Skeletal muscle cell (primary cell): ENCODE results near the gene TNFRSF19.

Source experiments
- DNase-seq: peaks from one replicate; pipeline ENCODE4 v3.0.0-alpha.2; 2010; ENCODE audit warnings: low read depth
- H3K4me3 ChIP-seq: 2 replicates; pipeline ENCODE4 v1.5.1; 2011; ENCODE audit warnings: low read depth, mild to moderate bottlenecking, control low read depth, low read length, moderate library complexity

Gene TNFRSF19

GRCh38 chr13:23697772-23698313, 127.6 kb downstream of the TNFRSF19 start:
- H3K4me3 ChIP-seq: no peak overlapping the region

GRCh38 chr13:23699271-23699670, 129.1 kb downstream of the TNFRSF19 start:
- no peak overlapping the region for H3K4me3 ChIP-seq
- no peak for DNase-seq

More at GRCh38 chr13:23697772-23698313, 127.6 kb downstream of the TNFRSF19 start:
- no peak for DNase-seq

- no peak for DNase-seq
- no peak overlapping the region for H3K4me3 ChIP-seq
Observed at GRCh38 chr13:23701186-23701585, 131.0 kb downstream of the TNFRSF19 start.

- H3K4me3 ChIP-seq: no peak overlapping the region
- peak; percentile 100 for DNase-seq
Observed at GRCh38 chr13:23701636-23702035, 131.4 kb downstream of the TNFRSF19 start.

GRCh38 chr13:23703246-23703860, 133.1 kb downstream of the TNFRSF19 start:
- H3K4me3 ChIP-seq: no peak overlapping the region
- DNase-seq: no peak

GRCh38 chr13:23705583-23705982, 135.4 kb downstream of the TNFRSF19 start:
- no peak overlapping the region for H3K4me3 ChIP-seq
- peak; percentile 56 for DNase-seq

GRCh38 chr13:23707674-23708073, 137.5 kb downstream of the TNFRSF19 start:
- H3K4me3 ChIP-seq: no peak overlapping the region
- no peak for DNase-seq

GRCh38 chr13:23709536-23709935, 139.3 kb downstream of the TNFRSF19 start:
- H3K4me3 ChIP-seq: no peak overlapping the region
- no peak for DNase-seq

GRCh38 chr13:23710366-23710765, 140.2 kb downstream of the TNFRSF19 start:
- H3K4me3 ChIP-seq: no peak overlapping the region
- DNase-seq: no peak

GRCh38 chr13:23711355-23711754, 141.1 kb downstream of the TNFRSF19 start:
- H3K4me3 ChIP-seq: no peak overlapping the region

GRCh38 chr13:23714672-23715071, 144.5 kb downstream of the TNFRSF19 start:
- no peak for DNase-seq
- no peak overlapping the region for H3K4me3 ChIP-seq

More at GRCh38 chr13:23711355-23711754, 141.1 kb downstream of the TNFRSF19 start:
- DNase-seq: no peak

- DNase-seq: no peak
- H3K4me3 ChIP-seq: no peak overlapping the region
Observed at GRCh38 chr13:23715092-23715761, 145.0 kb downstream of the TNFRSF19 start.

GRCh38 chr13:23715762-23716235, 145.6 kb downstream of the TNFRSF19 start:
- no peak for DNase-seq
- no peak overlapping the region for H3K4me3 ChIP-seq

- DNase-seq: no peak
- H3K4me3 ChIP-seq: no peak overlapping the region
Observed at GRCh38 chr13:23716401-23716800, 146.2 kb downstream of the TNFRSF19 start.

GRCh38 chr13:23718996-23719395, 148.8 kb downstream of the TNFRSF19 start:
- H3K4me3 ChIP-seq: no peak overlapping the region
- no peak for DNase-seq

- DNase-seq: no peak
- H3K4me3 ChIP-seq: no peak overlapping the region
Observed at GRCh38 chr13:23722726-23723453, 152.7 kb downstream of the TNFRSF19 start.

- peak; percentile 68 for DNase-seq
- no peak overlapping the region for H3K4me3 ChIP-seq
Observed at GRCh38 chr13:23723471-23723870, 153.3 kb downstream of the TNFRSF19 start.

- no peak for DNase-seq
- no peak overlapping the region for H3K4me3 ChIP-seq
Observed at GRCh38 chr13:23724196-23724970, 154.2 kb downstream of the TNFRSF19 start.
